ENCODE data around the gene WDR90.

WDR90 gene

GRCh38 chr16:638836-639235 lies 10.3 kb upstream of the WDR90 start:
- DNase-seq (ENCODE audit: low read depth): no peak

- no peak for DNase-seq (ENCODE audit: low read depth)
These were observed 8.6 kb upstream of the WDR90 start for GRCh38 chr16:640614-641013.

GRCh38 chr16:641326-642188 lies 7.6 kb upstream of the WDR90 start, which contains the start of gene MCRIP2:
Gene MCRIP2, plus strand, starts transcription at chr16:641828. Its CDS starts 164 bp downstream, at chr16:641992.
- DNase-seq (ENCODE audit: low read depth): peak; percentile 38

GRCh38 chr16:642189-643049 lies 6.7 kb upstream of the WDR90 start:
- no peak for DNase-seq (ENCODE audit: low read depth)

- no peak for DNase-seq (ENCODE audit: low read depth)
These were observed 6.2 kb upstream of the WDR90 start for GRCh38 chr16:643050-643368.

GRCh38 chr16:644556-644955 lies 4.6 kb upstream of the WDR90 start:
- no peak for DNase-seq (ENCODE audit: low read depth)

GRCh38 chr16:645852-646678 lies 3.1 kb upstream of the WDR90 start:
- DNase-seq (ENCODE audit: low read depth): no peak

GRCh38 chr16:646679-647172 lies 2.4 kb upstream of the WDR90 start:
- DNase-seq (ENCODE audit: low read depth): no peak

- no peak for DNase-seq (ENCODE audit: low read depth)
These were observed 1.8 kb upstream of the WDR90 start for GRCh38 chr16:647173-647902.

- no peak for DNase-seq (ENCODE audit: low read depth)
These were observed 939 bp upstream of the WDR90 start for GRCh38 chr16:648071-648780.

- no peak for DNase-seq (ENCODE audit: low read depth)
These were observed 466 bp downstream of the WDR90 start for GRCh38 chr16:649631-650030.

- DNase-seq (ENCODE audit: low read depth): no peak
These were observed 2.7 kb downstream of the WDR90 start for GRCh38 chr16:651844-652243.

- no peak for DNase-seq (ENCODE audit: low read depth)
These were observed 3.5 kb downstream of the WDR90 start for GRCh38 chr16:652454-653305.

GRCh38 chr16:654034-654433 lies 4.9 kb downstream of the WDR90 start:
- no peak for DNase-seq (ENCODE audit: low read depth)

- no peak for DNase-seq (ENCODE audit: low read depth)
These were observed 8.3 kb downstream of the WDR90 start for GRCh38 chr16:657487-657886.

- DNase-seq (ENCODE audit: low read depth): no peak
These were observed 9.8 kb downstream of the WDR90 start for GRCh38 chr16:658679-659571.

GRCh38 chr16:659618-660017 lies 10.5 kb downstream of the WDR90 start:
- DNase-seq (ENCODE audit: low read depth): no peak

GRCh38 chr16:660132-660458 lies 10.9 kb downstream of the WDR90 start:
- no peak for DNase-seq (ENCODE audit: low read depth)

Measured in stimulated activated CD8-positive, alpha-beta memory T cell treated with anti-CD3 and anti-CD28 coated beads, Interleukin-12 subunit alpha, Interleukin-12 subunit beta, amount 100 ng/mL, for 1 hour (primary cell).